Activated CD8-positive, alpha-beta T cell treated with anti-CD3 and anti-CD28 coated beads for 36 hours (primary cell): Measurements from ENCODE around the gene PHLPP2. TPM values are rescaled to one million over a fixed set of nuclear protein-coding genes. Genes with fewer than 3 reads are reported as not detected.

ENCODE experiments used
- ATAC-seq: fragments of 200-7000 bp; cut with Tn5 transposase; one replicate; pipeline ENCODE4 v1.10.0; 2021; ENCODE audit warnings: mild to moderate bottlenecking, moderate library complexity
- CTCF ChIA-PET: fragments of 350-600 bp; sonication (Branson Sonifier 250); formaldehyde crosslinking; loops from one replicate; lab custom pipeline; 2021; ENCODE audit warnings: antibody characterized with exemption; lab: Charles Lee
- POLR2A ChIA-PET: fragments of 350-600 bp; sonication (Branson Sonifier 250); formaldehyde crosslinking; loops from one replicate; lab custom pipeline; 2021; ENCODE audit warnings: antibody characterized with exemption; lab: Charles Lee
- DNase-seq: peaks from one replicate; pipeline ENCODE4 v3.0.0-alpha.2; 2020
- H3K27ac Mint-ChIP-seq: one replicate; pipeline ENCODE4 v1.8.0; 2021; ENCODE audit warnings: mild to moderate bottlenecking, mixed read lengths
- H3K27me3 Mint-ChIP-seq: one replicate; pipeline ENCODE4 v1.8.0; 2021; ENCODE audit warnings: mixed read lengths
- H3K36me3 Mint-ChIP-seq: one replicate; pipeline ENCODE4 v1.8.0; 2021; ENCODE audit warnings: low read depth, mixed read lengths
- H3K4me1 Mint-ChIP-seq: one replicate; pipeline ENCODE4 v1.8.0; 2021; ENCODE audit warnings: low read depth, mixed read lengths
- H3K4me3 Mint-ChIP-seq: one replicate; pipeline ENCODE4 v1.8.0; 2021; ENCODE audit warnings: mild to moderate bottlenecking, moderate library complexity, mixed read lengths
- H3K9me3 Mint-ChIP-seq: one replicate; pipeline ENCODE4 v1.8.0; 2021; ENCODE audit warnings: mixed read lengths
- CTCF ChIP-seq: fragments of 200-600 bp; IDR thresholded peaks from one replicate; pipeline ENCODE4 v1.8.0; 2022; ENCODE audit warnings: antibody characterized with exemption, mild to moderate bottlenecking
- intact Hi-C: fragments of 100-400 bp; cut with micrococcal nuclease; formaldehyde crosslinking; loops from one replicate; pipeline ENCODE4 v1.10.0; 2022
- total RNA-seq, 2 experiments: library from RNA; stranded (reverse); gene quantifications; one replicate each; pipeline ENCODE4 v1.2.3, GENCODE V29; 2021

The PHLPP2 gene
- total RNA-seq, 2 experiments from 2014 or later: 7.2 to 7.4 TPM

- DNase-seq: no peak
- H3K9me3 Mint-ChIP-seq: no peaks in the 10 kb centered on the region
- POLR2A ChIA-PET: no interaction called here
- intact Hi-C loops: no loop called here
- H3K36me3 Mint-ChIP-seq: no peaks in the 10 kb centered on the region
- H3K4me1 Mint-ChIP-seq: no peaks in the 10 kb centered on the region
- no peak overlapping the region for H3K27ac Mint-ChIP-seq
- CTCF ChIA-PET: interaction anchor here (0.7 kb wide), 1 partner anchor 24 kb away, joined by 3 read pairs; no protein-coding TSS in a partner anchor
- no peak for ATAC-seq
- no peaks in the 10 kb centered on the region for H3K27me3 Mint-ChIP-seq
- TF ChIP-seq CTCF: no peak
- no peak overlapping the region for H3K4me3 Mint-ChIP-seq
These were observed 88.9 kb downstream of the PHLPP2 start for GRCh38 chr16:71635632-71636031.

GRCh38 chr16:71631776-71632175 lies 92.7 kb downstream of the PHLPP2 start:
- Mint-ChIP-seq H3K36me3 (no peaks in the 10 kb centered on the region), H3K27me3 (peaks cover 7% of the 10 kb centered on the region), H3K9me3 (no peaks in the 10 kb centered on the region), H3K4me3 (no peak overlapping the region), H3K4me1 (no peaks in the 10 kb centered on the region), H3K27ac (no peak overlapping the region)
- DNase-seq: no peak
- POLR2A ChIA-PET: no interaction called here
- no peak for TF ChIP-seq CTCF
- intact Hi-C loops: no loop called here
- CTCF ChIA-PET: interaction anchor here (1.2 to 1.8 kb wide), 2 partner anchors 21 to 66 kb away, joined by 4 to 7 read pairs; no protein-coding TSS in a partner anchor
- no peak for ATAC-seq

- Mint-ChIP-seq H3K4me1 (peaks cover 2% of the 10 kb centered on the region), H3K27ac (no peak overlapping the region), H3K36me3 (no peaks in the 10 kb centered on the region), H3K27me3 (peaks cover 9% of the 10 kb centered on the region), H3K9me3 (no peaks in the 10 kb centered on the region), H3K4me3 (no peak overlapping the region)
- POLR2A ChIA-PET: no interaction called here
- ATAC-seq (no peak), DNase-seq (no peak)
- no peak for TF ChIP-seq CTCF
- CTCF ChIA-PET: interaction anchor here (0.7 to 1.2 kb wide), 3 partner anchors 20 to 218 kb away, joined by 3 to 6 read pairs (median 4); no protein-coding TSS in a partner anchor
- intact Hi-C loops: no loop called here
These were observed 93.7 kb downstream of the PHLPP2 start for GRCh38 chr16:71630808-71631207.

- Mint-ChIP-seq H3K4me1 (peaks cover 2% of the 10 kb centered on the region), H3K36me3 (no peaks in the 10 kb centered on the region), H3K27me3 (peaks cover 10% of the 10 kb centered on the region), H3K27ac (no peak overlapping the region), H3K4me3 (no peak overlapping the region), H3K9me3 (no peaks in the 10 kb centered on the region)
- POLR2A ChIA-PET: no interaction called here
- CTCF ChIA-PET: interaction anchor here (2.9 kb wide), 1 partner anchor 19 kb away, joined by 12 read pairs; no protein-coding TSS in a partner anchor
- TF ChIP-seq CTCF: no peak
- intact Hi-C loops: no loop called here
- ATAC-seq (no peak), DNase-seq (no peak)
These were observed 95.1 kb downstream of the PHLPP2 start for GRCh38 chr16:71629278-71630016.

- POLR2A ChIA-PET: no interaction called here
- ATAC-seq: no peak
- Mint-ChIP-seq H3K27me3 (peaks cover 10% of the 10 kb centered on the region), H3K9me3 (no peaks in the 10 kb centered on the region), H3K27ac (no peak overlapping the region), H3K4me3 (no peak overlapping the region), H3K4me1 (peaks cover 2% of the 10 kb centered on the region), H3K36me3 (no peaks in the 10 kb centered on the region)
- intact Hi-C loops: no loop called here
- no peak for TF ChIP-seq CTCF
- CTCF ChIA-PET: interaction anchor here (2.9 kb wide), 1 partner anchor 18 kb away, joined by 12 read pairs; no protein-coding TSS in a partner anchor
- no peak for DNase-seq
These were observed 95.7 kb downstream of the PHLPP2 start for GRCh38 chr16:71628810-71629209.
